OCI-LY7 (cell line): Measurements from ENCODE around the gene ZNF423.

ENCODE experiments used
- EZH2phosphoT487 ChIP-seq: fragments of 200-600 bp; sonication (generic); IDR thresholded peaks from 2 replicates; pipeline ENCODE4 v1.6.1; 2018; ENCODE audit warnings: low read depth, borderline replicate concordance, mild to moderate bottlenecking, mixed run types, antibody characterized with exemption, low read length, moderate library complexity, mixed read lengths
- TF ChIP-seq, protein P1 (sequence below): fragments of 200-600 bp; sonication (generic); conservative IDR thresholded peaks from 2 replicates; pipeline ENCODE4 v1.5.1; 2014; ENCODE audit warnings: mild to moderate bottlenecking, antibody characterized with exemption, low read length, moderate library complexity, mixed read lengths

GRCh38 chr16:49781401-49781800 lies 74.5 kb downstream of the ZNF423 start:
- TF ChIP-seq, protein P1, sequence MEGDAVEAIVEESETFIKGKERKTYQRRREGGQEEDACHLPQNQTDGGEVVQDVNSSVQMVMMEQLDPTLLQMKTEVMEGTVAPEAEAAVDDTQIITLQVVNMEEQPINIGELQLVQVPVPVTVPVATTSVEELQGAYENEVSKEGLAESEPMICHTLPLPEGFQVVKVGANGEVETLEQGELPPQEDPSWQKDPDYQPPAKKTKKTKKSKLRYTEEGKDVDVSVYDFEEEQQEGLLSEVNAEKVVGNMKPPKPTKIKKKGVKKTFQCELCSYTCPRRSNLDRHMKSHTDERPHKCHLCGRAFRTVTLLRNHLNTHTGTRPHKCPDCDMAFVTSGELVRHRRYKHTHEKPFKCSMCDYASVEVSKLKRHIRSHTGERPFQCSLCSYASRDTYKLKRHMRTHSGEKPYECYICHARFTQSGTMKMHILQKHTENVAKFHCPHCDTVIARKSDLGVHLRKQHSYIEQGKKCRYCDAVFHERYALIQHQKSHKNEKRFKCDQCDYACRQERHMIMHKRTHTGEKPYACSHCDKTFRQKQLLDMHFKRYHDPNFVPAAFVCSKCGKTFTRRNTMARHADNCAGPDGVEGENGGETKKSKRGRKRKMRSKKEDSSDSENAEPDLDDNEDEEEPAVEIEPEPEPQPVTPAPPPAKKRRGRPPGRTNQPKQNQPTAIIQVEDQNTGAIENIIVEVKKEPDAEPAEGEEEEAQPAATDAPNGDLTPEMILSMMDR = no peak
- no peak for TF ChIP-seq EZH2phosphoT487
